ENCODE results near the gene SAMD1. TPM values are rescaled to one million over a fixed set of nuclear protein-coding genes. Genes with fewer than 3 reads are reported as not detected.

The SAMD1 gene
- total RNA-seq, 1 experiment from 2014 or later = 108 TPM

GRCh38 chr19:14106840-14107239, 16.3 kb upstream of the SAMD1 start:
- Histone ChIP-seq H2BK20ac (ENCODE audit: low read depth, low read length, poor library complexity, severe bottlenecking) (no peak overlapping the region), H3K27ac (ENCODE audit: insufficient read length, low read depth, low read length) (no peak overlapping the region), H3K9ac (ENCODE audit: extremely low read depth, insufficient read length, low read length) (no peak overlapping the region), H3K18ac (ENCODE audit: insufficient read length, low read depth, low read length) (no peak overlapping the region), H3K14ac (ENCODE audit: insufficient read depth, low read length) (no peak overlapping the region), H3K23me2 (ENCODE audit: insufficient read length, low read depth, low read length, poor library complexity, severe bottlenecking) (no peaks in the 10 kb centered on the region), H2BK12ac (ENCODE audit: insufficient read length, low read depth, low read length) (no peak overlapping the region), H3K23ac (ENCODE audit: insufficient read length, low read depth, low read length) (no peak overlapping the region), H3K4ac (ENCODE audit: low read depth, low read length) (no peak overlapping the region), H3K79me2 (ENCODE audit: insufficient read depth, low read length) (no peaks in the 10 kb centered on the region), H3K9me3 (ENCODE audit: control insufficient read depth, low read depth, low read length) (no peaks in the 10 kb centered on the region), H4K5ac (ENCODE audit: insufficient read length, low read depth, low read length) (no peak overlapping the region), H2AFZ (ENCODE audit: low read length) (no peak overlapping the region), H4K20me1 (ENCODE audit: control insufficient read depth, insufficient read depth, insufficient read length) (no peaks in the 10 kb centered on the region), H3T11ph (ENCODE audit: low read length) (no peak overlapping the region), H4K8ac (replicated peaks; ENCODE audit: insufficient read length, low read depth, low read length) (no peak overlapping the region), H3K56ac (ENCODE audit: insufficient read length, low read depth, low read length) (no peak overlapping the region), H2AK5ac (ENCODE audit: insufficient read length, low read length) (no peak overlapping the region), H3K4me2 (ENCODE audit: insufficient read depth, insufficient read length, low read length) (no peak overlapping the region), H2BK15ac (ENCODE audit: low read depth, low read length) (no peak overlapping the region), H2BK5ac (ENCODE audit: insufficient read length, low read length) (no peak overlapping the region), H4K91ac (ENCODE audit: insufficient read length, low read depth, low read length) (no peak overlapping the region), H3K4me1 (ENCODE audit: insufficient read depth, low read length) (no peaks in the 10 kb centered on the region), H2BK120ac (ENCODE audit: low read depth, low read length, poor library complexity, severe bottlenecking) (no peak overlapping the region), H3K27me3 (ENCODE audit: insufficient read depth, low read length) (no peaks in the 10 kb centered on the region), H3K79me1 (ENCODE audit: insufficient read depth, low read depth, low read length, poor library complexity, severe bottlenecking) (no peaks in the 10 kb centered on the region)
- peaks cover 3% of the 10 kb centered on the region in 2 experiments; a peak in 2 of 4 replicates for H3K4me1 Mint-ChIP-seq
- no peaks in the 10 kb centered on the region for H3K27me3 Mint-ChIP-seq (ENCODE audit: low read depth)
- TF ChIP-seq, protein P1, sequence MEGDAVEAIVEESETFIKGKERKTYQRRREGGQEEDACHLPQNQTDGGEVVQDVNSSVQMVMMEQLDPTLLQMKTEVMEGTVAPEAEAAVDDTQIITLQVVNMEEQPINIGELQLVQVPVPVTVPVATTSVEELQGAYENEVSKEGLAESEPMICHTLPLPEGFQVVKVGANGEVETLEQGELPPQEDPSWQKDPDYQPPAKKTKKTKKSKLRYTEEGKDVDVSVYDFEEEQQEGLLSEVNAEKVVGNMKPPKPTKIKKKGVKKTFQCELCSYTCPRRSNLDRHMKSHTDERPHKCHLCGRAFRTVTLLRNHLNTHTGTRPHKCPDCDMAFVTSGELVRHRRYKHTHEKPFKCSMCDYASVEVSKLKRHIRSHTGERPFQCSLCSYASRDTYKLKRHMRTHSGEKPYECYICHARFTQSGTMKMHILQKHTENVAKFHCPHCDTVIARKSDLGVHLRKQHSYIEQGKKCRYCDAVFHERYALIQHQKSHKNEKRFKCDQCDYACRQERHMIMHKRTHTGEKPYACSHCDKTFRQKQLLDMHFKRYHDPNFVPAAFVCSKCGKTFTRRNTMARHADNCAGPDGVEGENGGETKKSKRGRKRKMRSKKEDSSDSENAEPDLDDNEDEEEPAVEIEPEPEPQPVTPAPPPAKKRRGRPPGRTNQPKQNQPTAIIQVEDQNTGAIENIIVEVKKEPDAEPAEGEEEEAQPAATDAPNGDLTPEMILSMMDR (conservative IDR thresholded peaks at IDR 0.05) = no peak; the same call in 2 of the 3 replicates
- WGBS (ENCODE audit: extremely low coverage, insufficient read length, low lambda C conversion rate) = no CpG with 5 or more reads among the region's 16 CpGs
- H3K27ac Mint-ChIP-seq = peak overlapping the region in 1 of 3 experiments; percentile 83; a peak in 1 of 7 replicates
- peaks cover 2 to 16% (median 3%) of the 10 kb centered on the region in 3 experiments; a peak in 3 of 7 replicates for H3K36me3 Mint-ChIP-seq (ENCODE audit: insufficient read depth in 1 of 3, low read depth in 3 of 3)
- no peak for DNase-seq
- H3K4me3 Mint-ChIP-seq = no peak overlapping the region
- H3K9me3 Mint-ChIP-seq = no peaks in the 10 kb centered on the region
